ENCODE data around the gene RBMX. TPM values are rescaled to one million over a fixed set of nuclear protein-coding genes. Genes with fewer than 3 reads are reported as not detected.

RBMX gene
- polyA plus RNA-seq, 2 of the 4 experiments (the other 2 are of a cell fraction): 278 to 337 TPM

DNA sequence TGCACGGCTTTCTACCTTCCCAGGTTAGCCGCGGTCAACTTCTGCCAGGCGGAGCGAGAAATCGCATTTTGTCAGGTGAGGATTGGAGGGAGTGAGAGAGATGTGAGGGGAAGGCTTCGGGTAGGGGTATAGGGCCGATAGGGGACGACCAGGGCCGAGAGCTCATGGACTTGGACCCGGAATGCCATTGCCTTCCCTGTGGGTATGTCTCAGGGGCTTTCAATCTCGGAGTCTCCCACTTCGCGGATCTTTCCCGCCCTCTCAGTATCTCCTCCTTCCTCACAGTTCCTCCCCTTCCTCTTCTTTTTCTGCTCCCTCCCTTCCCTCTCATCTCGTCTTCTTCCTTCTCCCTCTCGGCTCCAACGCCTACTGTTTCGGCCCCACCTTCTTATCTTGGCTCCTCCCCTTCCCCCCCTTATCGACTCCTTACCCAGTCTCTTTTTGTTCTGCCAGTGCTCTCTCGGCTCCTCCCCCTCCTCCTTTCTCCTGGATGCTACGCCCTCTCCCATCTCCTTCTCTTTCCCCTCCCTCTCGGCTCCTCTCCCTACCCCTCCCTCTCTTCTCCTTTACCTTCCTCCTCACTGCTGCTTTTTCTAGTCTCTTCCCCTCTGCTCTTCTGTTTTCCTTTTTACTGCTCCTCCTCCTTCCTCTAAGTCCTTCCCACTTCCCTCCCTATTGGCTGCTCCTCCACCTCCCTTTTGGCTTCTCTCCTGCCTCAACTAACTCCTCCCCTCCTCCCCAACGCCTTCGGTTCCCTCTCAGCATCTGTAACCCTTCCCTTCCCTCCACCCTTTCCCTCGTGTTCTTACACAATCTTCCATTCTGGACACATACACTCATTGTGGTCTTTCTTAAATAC, 29.4 kb upstream of the RBMX start (continued):
- TF ChIP-seq PHF8 (IDR thresholded peaks at IDR 0.05; ENCODE audit: borderline replicate concordance, low read depth): peak; percentile 65; the same call in 1 of the 2 replicates

DNA sequence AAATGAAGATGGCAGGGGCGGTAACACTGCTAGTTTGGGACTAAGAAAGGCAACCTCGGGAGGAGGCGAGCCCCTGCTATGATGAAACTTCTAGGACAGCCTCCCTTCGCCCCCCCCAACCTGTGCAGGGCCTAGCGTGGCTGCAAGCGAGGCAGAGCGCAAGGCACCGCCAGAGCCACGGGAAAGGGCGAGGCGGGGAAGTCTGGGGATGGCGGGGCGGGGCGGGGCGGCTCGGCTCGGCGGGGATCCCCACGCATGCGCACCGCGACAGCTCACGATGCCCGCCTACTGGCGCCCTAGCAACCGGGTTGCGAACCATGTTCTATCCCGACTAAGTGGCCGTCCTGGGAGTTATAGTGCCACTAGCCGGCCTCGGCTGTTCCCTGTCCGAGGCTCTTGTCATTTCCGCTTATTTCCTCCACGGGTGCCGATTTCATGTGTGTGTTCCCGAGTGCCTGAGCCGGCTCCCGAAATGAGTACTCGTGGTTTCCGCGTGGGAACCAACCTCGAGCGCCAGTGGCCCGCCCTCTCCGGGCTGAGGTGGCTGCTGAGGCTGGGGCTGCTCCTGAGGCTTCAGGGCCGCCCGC, 28.7 kb upstream of the RBMX start:
- FAIRE-seq: no peak
- ATAC-seq: peak; percentile 86 to 88
- WGBS (ENCODE audit: missing lambda C conversion rate): 5% methylated on average over 4 of the region's 47 CpGs
- Histone ChIP-seq H3K9me3 (no peaks in the 10 kb centered on the region), H3K4me3 (peak overlapping the region; percentile 84), H3K4me2 (peak overlapping the region; percentile 84), H3K27ac (peak overlapping the region; percentile 91 to 96), H3K4me1 (peaks cover 8% of the 10 kb centered on the region; the same call in 2 of the 3 replicates)
- TF ChIP-seq RFX5 (IDR thresholded peaks at IDR 0.05) (no peak), TP53 (CRISPR knock-in tag; IDR thresholded peaks at IDR 0.05) (no peak), MYC (IDR thresholded peaks at IDR 0.05; ENCODE audit: borderline replicate concordance, low read length) (peak; percentile 54; the same call in 1 of the 2 replicates), RARB (CRISPR knock-in tag; IDR thresholded peaks at IDR 0.05) (no peak), ZSCAN20 (CRISPR knock-in tag; IDR thresholded peaks at IDR 0.05) (no peak), HEYL (CRISPR knock-in tag; IDR thresholded peaks at IDR 0.05) (no peak), HOXB13 (CRISPR knock-in tag; IDR thresholded peaks at IDR 0.05; ENCODE audit: low read depth) (no peak), MAZ (IDR thresholded peaks at IDR 0.05; ENCODE audit: borderline replicate concordance, low read depth, low read length) (no peak), EP300 (IDR thresholded peaks at IDR 0.05) (no peak), GATA3 (IDR thresholded peaks at IDR 0.05; ENCODE audit: borderline replicate concordance) (0 out of 2 replicates have a peak, but pooled peaks have one; percentile 16), KDM5A (IDR thresholded peaks at IDR 0.05) (no peak), HOXA7 (CRISPR knock-in tag; IDR thresholded peaks at IDR 0.05) (no peak), SMC3 (IDR thresholded peaks at IDR 0.05) (no peak), TFCP2L1 (CRISPR knock-in tag; IDR thresholded peaks at IDR 0.05) (no peak), POLR2AphosphoS2 (conservative IDR thresholded peaks at IDR 0.05; ENCODE audit: low read length) (no peak), CEBPB (IDR thresholded peaks at IDR 0.05) (peak in 1 of 2 experiments; percentile 80; a peak in 2 of 4 replicates), RAD21 (conservative IDR thresholded peaks at IDR 0.05 in 1 of 2, IDR thresholded peaks at IDR 0.05 in 1 of 2) (no peak), ESRRA (IDR thresholded peaks at IDR 0.05; ENCODE audit: borderline replicate concordance, low read length) (no peak), HOXB5 (CRISPR knock-in tag; IDR thresholded peaks at IDR 0.05) (no peak), POLR2A (IDR thresholded peaks at IDR 0.05; ENCODE audit: low read length) (peak; percentile 21; the same call in 1 of the 2 replicates), CHD4 (IDR thresholded peaks at IDR 0.05; ENCODE audit: borderline replicate concordance) (no peak), FOXS1 (CRISPR knock-in tag; IDR thresholded peaks at IDR 0.05) (no peak), FOSL2 (IDR thresholded peaks at IDR 0.05) (no peak), FOSL2 (CRISPR knock-in tag; IDR thresholded peaks at IDR 0.05) (no peak), NR3C1 (IDR thresholded peaks at IDR 0.05) (no peak), MAFK (IDR thresholded peaks at IDR 0.05; ENCODE audit: partially characterized antibody) (no peak), FOSB (CRISPR knock-in tag; IDR thresholded peaks at IDR 0.05) (no peak)
- TF ChIP-seq, protein P1, sequence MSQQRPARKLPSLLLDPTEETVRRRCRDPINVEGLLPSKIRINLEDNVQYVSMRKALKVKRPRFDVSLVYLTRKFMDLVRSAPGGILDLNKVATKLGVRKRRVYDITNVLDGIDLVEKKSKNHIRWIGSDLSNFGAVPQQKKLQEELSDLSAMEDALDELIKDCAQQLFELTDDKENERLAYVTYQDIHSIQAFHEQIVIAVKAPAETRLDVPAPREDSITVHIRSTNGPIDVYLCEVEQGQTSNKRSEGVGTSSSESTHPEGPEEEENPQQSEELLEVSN (IDR thresholded peaks at IDR 0.05; ENCODE audit: borderline replicate concordance, low read depth): 0 out of 2 replicates have a peak, but pooled peaks have one; percentile 35
- TF ChIP-seq, protein P2, sequence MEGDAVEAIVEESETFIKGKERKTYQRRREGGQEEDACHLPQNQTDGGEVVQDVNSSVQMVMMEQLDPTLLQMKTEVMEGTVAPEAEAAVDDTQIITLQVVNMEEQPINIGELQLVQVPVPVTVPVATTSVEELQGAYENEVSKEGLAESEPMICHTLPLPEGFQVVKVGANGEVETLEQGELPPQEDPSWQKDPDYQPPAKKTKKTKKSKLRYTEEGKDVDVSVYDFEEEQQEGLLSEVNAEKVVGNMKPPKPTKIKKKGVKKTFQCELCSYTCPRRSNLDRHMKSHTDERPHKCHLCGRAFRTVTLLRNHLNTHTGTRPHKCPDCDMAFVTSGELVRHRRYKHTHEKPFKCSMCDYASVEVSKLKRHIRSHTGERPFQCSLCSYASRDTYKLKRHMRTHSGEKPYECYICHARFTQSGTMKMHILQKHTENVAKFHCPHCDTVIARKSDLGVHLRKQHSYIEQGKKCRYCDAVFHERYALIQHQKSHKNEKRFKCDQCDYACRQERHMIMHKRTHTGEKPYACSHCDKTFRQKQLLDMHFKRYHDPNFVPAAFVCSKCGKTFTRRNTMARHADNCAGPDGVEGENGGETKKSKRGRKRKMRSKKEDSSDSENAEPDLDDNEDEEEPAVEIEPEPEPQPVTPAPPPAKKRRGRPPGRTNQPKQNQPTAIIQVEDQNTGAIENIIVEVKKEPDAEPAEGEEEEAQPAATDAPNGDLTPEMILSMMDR (IDR thresholded peaks at IDR 0.05): no peak
- TF ChIP-seq, protein P3, sequence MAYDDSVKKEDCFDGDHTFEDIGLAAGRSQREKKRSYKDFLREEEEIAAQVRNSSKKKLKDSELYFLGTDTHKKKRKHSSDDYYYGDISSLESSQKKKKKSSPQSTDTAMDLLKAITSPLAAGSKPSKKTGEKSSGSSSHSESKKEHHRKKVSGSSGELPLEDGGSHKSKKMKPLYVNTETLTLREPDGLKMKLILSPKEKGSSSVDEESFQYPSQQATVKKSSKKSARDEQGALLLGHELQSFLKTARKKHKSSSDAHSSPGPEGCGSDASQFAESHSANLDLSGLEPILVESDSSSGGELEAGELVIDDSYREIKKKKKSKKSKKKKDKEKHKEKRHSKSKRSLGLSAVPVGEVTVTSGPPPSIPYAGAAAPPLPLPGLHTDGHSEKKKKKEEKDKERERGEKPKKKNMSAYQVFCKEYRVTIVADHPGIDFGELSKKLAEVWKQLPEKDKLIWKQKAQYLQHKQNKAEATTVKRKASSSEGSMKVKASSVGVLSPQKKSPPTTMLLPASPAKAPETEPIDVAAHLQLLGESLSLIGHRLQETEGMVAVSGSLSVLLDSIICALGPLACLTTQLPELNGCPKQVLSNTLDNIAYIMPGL (CRISPR knock-in tag; IDR thresholded peaks at IDR 0.05; ENCODE audit: borderline replicate concordance): no peak
- TF ChIP-seq, protein P4, sequence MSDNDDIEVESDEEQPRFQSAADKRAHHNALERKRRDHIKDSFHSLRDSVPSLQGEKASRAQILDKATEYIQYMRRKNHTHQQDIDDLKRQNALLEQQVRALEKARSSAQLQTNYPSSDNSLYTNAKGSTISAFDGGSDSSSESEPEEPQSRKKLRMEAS (IDR thresholded peaks at IDR 0.05): peak; percentile 63
- TF ChIP-seq, protein P5, sequence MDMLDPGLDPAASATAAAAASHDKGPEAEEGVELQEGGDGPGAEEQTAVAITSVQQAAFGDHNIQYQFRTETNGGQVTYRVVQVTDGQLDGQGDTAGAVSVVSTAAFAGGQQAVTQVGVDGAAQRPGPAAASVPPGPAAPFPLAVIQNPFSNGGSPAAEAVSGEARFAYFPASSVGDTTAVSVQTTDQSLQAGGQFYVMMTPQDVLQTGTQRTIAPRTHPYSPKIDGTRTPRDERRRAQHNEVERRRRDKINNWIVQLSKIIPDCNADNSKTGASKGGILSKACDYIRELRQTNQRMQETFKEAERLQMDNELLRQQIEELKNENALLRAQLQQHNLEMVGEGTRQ (IDR thresholded peaks at IDR 0.05): no peak
- CTCF ChIA-PET: interaction anchor here (0.5 to 1.7 kb wide), 2 partner anchors 16 to 150 kb away, joined by 3 to 5 read pairs; no protein-coding TSS in a partner anchor
- POLR2A ChIA-PET: interaction anchor here (1.0 to 1.8 kb wide), 3 partner anchors 26 to 30 kb away, joined by 3 to 32 read pairs (median 3); partner anchors contain the start of gene RBMX
- DNase-seq (ENCODE audit: low read depth in 1 of 2, low spot score in 1 of 2): peak; percentile 87 to 94

Measured in A549 (cell line).